H54 (cell line): Measurements from ENCODE around the gene FNDC5.

ENCODE experiments used
- DNase-seq: peaks from one replicate; pipeline ENCODE4 v3.0.0; 2011; ENCODE audit warnings: low spot score, mixed read lengths; ENCODE audit not compliant: insufficient read length
- FAIRE-seq: peaks from 3 replicates; lab custom pipeline; 2011; peaks lifted over from hg19 to GRCh38; lab: Jason Lieb, UNC
- POLR2A ChIP-seq: IDR thresholded peaks from 2 replicates; pipeline ENCODE4 v1.6.1; 2011; ENCODE audit warnings: low read depth, mild to moderate bottlenecking, low read length

Gene FNDC5

GRCh38 chr1:32901823-32902534 lies 31.3 kb upstream of the FNDC5 start:
- FAIRE-seq (no peak), DNase-seq (no peak)
- no peak for TF ChIP-seq POLR2A

- TF ChIP-seq POLR2A, result peak; percentile 49; the same call in 1 of the 2 replicates
- DNase-seq (no peak), FAIRE-seq (no peak)
Measured at GRCh38 chr1:32900956-32901822, 30.5 kb upstream of the FNDC5 start, which contains the start of gene TMEM54. TSS of gene TMEM54 (minus strand) at chr1:32901389. CDS start at chr1:32901238, 151 bp downstream.

GRCh38 chr1:32900371-32900955 lies 29.8 kb upstream of the FNDC5 start:
- DNase-seq (no peak), FAIRE-seq (no peak)
- TF ChIP-seq POLR2A, result no peak

GRCh38 chr1:32899586-32900296 lies 29.0 kb upstream of the FNDC5 start:
- TF ChIP-seq POLR2A, result no peak
- FAIRE-seq (no peak), DNase-seq (no peak)

GRCh38 chr1:32898958-32899357 lies 28.2 kb upstream of the FNDC5 start:
- DNase-seq (no peak), FAIRE-seq (no peak)
- no peak for TF ChIP-seq POLR2A

- DNase-seq (no peak), FAIRE-seq (no peak)
- TF ChIP-seq POLR2A, result no peak
Measured at GRCh38 chr1:32898056-32898455, 27.3 kb upstream of the FNDC5 start.

- no peak for FAIRE-seq
- no peak for DNase-seq
- no peak for TF ChIP-seq POLR2A
Measured at GRCh38 chr1:32897082-32898049, 26.7 kb upstream of the FNDC5 start.

GRCh38 chr1:32896451-32896850 lies 25.7 kb upstream of the FNDC5 start:
- no peak for TF ChIP-seq POLR2A
- DNase-seq (no peak), FAIRE-seq (no peak)

GRCh38 chr1:32895325-32896215 lies 24.9 kb upstream of the FNDC5 start:
- FAIRE-seq, result no peak
- no peak for TF ChIP-seq POLR2A
- DNase-seq, result no peak

- FAIRE-seq (no peak), DNase-seq (no peak)
- no peak for TF ChIP-seq POLR2A
Measured at GRCh38 chr1:32894681-32895080, 24.0 kb upstream of the FNDC5 start.

- FAIRE-seq (no peak), DNase-seq (no peak)
- no peak for TF ChIP-seq POLR2A
Measured at GRCh38 chr1:32894019-32894600, 23.4 kb upstream of the FNDC5 start.
